GM12872 (cell line): Measurements from ENCODE around the gene NOG.

Experiments
- CTCF ChIP-seq: IDR thresholded peaks from 3 replicates; pipeline ENCODE4 v1.5.1; 2011; ENCODE audit warnings: low read depth, mild to moderate bottlenecking, low read length, moderate library complexity; ENCODE audit not compliant: insufficient read depth

Gene NOG

DNA sequence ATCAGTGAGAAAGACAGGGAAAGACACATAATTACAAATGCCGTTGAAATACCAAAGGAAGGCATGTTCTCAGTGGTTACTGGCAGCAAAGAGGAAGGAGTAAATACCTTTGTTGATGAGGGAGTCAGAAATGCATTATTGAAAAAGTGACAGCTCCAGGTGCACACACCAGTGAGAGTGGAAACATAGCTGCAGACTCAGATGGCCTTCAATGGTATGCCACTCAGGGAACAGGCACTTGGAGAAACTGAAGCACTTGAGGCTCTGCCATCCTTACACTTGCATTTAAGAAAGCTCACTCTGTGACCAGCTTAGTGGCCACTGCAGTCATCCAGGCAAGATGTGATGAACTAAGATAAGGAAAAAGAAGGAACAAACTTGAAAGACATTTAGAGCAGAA lies 29.9 kb downstream of the NOG start:
- TF ChIP-seq CTCF = no peak

DNA sequence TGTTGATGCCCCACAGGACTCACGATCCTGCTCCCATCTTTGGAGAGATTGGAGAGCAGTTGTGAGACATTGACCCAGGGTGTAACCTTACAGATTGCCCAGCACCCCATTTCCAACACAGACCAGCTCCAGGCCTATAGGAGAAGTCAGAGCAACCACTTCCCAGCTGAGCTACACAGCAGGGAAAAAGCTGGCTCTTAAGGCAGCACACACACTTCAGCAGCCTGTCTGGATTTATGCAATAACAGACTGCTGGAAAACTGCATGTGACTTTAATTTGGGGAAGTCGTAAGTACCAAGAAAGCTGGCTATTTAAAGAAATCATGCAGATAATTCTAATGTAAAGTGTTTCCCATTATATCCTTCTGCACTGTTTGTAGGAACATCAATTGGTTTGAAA lies 30.8 kb downstream of the NOG start:
- TF ChIP-seq CTCF = no peak

DNA sequence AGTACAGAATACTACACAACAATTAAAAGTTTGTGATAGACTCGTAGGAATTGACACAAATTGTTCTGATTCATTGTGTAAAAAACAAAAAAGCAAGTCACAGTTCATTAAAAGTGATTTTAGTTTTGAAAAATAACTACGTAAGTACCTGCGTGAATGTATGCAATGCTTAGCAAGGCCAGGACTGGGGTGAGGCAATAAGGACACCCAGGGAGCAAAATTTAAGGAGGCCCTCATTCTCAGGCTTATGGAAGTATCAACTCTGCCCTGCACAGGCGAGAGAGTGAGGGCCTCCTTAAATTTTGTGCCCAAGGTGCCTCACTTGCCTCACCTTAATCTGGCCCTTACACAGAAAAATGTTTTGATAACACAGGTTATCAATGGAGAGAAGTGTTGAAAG lies 31.4 kb downstream of the NOG start:
- TF ChIP-seq CTCF = no peak

DNA sequence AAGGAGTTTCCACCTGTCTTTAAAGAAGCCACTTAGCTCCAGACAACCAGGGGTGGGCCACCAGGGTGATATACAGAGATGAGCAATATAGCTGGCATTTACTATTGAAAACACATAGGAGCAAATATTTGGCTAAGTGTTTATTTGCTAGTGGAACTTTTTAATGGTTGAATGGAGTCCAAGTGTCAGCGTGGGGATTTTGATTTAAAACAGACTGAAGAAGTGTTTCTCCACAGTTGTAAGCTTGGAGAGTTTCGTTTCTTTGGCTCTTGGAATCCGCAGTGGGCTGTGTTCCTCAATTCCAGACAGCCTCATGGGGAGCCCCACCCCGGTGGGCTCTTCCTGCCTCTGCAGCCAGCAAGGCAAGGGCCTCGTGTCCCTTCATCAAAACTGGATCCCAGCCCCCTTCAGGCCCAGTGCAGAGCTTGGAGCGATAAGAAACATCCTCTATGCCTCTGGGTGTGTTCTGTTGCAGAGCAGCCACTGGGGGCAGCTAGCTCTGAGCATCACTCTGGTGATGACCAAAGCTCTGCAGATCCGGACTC lies 36.1 kb downstream of the NOG start:
- TF ChIP-seq CTCF = peak; percentile 52; the same call in 2 of the 3 replicates

DNA sequence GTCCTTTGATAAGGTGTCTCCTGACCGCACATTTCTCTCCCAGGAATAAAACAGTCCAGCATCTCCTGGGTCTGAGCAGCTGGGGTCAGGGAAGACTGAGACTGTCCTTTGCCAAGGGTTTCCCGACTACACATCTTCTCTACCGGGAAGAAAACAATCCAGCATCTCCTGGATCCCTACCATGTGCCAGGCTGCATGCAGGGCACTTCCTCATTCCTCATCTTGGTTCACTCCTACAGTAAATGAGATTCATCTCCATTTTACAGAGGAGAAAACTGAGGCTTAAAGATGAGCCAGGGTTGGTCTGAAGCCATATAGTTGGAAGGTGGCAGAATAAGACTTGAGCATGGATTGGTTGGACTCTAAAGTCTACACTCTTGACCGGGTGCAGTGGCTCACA lies 36.7 kb downstream of the NOG start:
- no peak for TF ChIP-seq CTCF

- no peak for TF ChIP-seq CTCF
Measured at GRCh38 chr17:56633681-56634080, 40.2 kb downstream of the NOG start.

DNA sequence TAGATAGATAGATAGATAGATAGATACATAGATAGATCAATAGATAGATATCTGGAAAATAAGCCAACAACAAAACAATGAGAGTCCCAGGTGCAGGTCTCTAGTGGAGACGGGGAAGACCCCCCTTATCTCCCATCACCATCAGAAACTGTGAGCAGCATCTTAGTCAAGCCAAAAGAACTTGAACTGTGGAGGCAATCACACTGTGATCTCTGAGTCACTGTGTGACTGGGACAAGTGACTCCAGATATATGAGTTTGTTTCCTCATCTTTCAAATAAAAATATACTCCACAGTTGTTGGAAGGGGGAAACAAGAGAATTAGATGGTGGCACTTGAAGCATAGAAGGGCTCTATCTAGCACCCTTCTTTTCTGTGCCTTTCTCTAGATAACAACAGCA lies 42.1 kb downstream of the NOG start:
- TF ChIP-seq CTCF = no peak

DNA sequence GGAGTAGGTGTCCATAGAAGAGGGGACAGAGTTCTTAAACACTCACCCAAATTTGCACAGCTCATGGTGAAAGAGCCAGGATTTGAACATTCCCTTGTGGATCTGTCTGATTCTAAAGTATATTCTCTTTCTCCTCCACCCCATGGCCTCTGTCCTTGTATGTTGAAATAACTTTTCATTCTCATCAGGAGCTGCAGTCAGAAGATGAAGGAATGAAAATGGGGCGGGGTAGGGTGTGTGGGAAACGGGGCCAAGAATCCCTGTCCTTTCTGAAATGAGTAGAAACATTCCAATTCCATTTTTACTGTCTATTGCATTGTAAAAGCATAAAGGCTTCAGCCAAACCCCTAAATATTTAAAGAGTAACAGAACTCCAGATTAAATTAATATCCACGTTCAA lies 42.8 kb downstream of the NOG start:
- TF ChIP-seq CTCF = no peak
